ENCODE data around the gene ARHGAP22. TPM values are rescaled to one million over a fixed set of nuclear protein-coding genes. Genes with fewer than 3 reads are reported as not detected.
A peak's percentile ranks its signal among the peaks of the same experiment; 100 is the strongest.

ARHGAP22 gene
- total and polyA plus RNA-seq, 11 donors = 1.1 to 9.5 (median 2.8) TPM

DNA sequence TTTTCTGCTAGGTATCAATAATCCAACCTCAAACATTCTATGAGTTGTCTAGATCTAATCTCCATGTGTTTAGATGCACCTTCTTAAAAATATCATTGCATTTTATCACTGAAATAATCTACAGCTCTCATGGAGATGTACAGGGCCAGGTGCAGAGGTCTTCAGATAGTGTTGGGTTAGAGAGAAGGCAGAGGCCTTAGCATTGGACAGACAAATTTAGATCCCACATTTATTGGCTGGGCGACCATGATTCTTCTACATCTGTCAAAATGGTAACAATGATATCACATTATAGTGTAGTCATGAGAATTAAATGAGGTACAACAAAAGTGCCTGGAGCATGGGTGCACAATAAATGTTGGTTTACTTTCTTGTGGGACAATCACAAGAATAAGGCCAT is 3.1 kb downstream of the ARHGAP22 start:
- no peak overlapping the region for H3K4me3 ChIP-seq
- ATAC-seq (no peak), DNase-seq (no peak)
- WGBS, 4 donors = 92 to 98% (median 96%) methylated on average over 1 of the region's 1 CpG
- peaks cover 0 to 44% (median 11%) of the 10 kb centered on the region in 12 donors for H3K4me1 ChIP-seq
- TF ChIP-seq, protein P1, sequence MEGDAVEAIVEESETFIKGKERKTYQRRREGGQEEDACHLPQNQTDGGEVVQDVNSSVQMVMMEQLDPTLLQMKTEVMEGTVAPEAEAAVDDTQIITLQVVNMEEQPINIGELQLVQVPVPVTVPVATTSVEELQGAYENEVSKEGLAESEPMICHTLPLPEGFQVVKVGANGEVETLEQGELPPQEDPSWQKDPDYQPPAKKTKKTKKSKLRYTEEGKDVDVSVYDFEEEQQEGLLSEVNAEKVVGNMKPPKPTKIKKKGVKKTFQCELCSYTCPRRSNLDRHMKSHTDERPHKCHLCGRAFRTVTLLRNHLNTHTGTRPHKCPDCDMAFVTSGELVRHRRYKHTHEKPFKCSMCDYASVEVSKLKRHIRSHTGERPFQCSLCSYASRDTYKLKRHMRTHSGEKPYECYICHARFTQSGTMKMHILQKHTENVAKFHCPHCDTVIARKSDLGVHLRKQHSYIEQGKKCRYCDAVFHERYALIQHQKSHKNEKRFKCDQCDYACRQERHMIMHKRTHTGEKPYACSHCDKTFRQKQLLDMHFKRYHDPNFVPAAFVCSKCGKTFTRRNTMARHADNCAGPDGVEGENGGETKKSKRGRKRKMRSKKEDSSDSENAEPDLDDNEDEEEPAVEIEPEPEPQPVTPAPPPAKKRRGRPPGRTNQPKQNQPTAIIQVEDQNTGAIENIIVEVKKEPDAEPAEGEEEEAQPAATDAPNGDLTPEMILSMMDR (IDR thresholded peaks at IDR 0.05) = no peak
- no peak for TF ChIP-seq POLR2A (IDR thresholded peaks at IDR 0.05)
- intact Hi-C loops (cut with DNase I) = no loop called here
- no peaks in the 10 kb centered on the region for H3K9me3 ChIP-seq
- peaks cover 0 to 14% (median 0%) of the 10 kb centered on the region in 9 donors for H3K27me3 ChIP-seq
- H3K36me3 ChIP-seq = no peaks in the 10 kb centered on the region
- H3K27ac ChIP-seq = no peak overlapping the region

DNA sequence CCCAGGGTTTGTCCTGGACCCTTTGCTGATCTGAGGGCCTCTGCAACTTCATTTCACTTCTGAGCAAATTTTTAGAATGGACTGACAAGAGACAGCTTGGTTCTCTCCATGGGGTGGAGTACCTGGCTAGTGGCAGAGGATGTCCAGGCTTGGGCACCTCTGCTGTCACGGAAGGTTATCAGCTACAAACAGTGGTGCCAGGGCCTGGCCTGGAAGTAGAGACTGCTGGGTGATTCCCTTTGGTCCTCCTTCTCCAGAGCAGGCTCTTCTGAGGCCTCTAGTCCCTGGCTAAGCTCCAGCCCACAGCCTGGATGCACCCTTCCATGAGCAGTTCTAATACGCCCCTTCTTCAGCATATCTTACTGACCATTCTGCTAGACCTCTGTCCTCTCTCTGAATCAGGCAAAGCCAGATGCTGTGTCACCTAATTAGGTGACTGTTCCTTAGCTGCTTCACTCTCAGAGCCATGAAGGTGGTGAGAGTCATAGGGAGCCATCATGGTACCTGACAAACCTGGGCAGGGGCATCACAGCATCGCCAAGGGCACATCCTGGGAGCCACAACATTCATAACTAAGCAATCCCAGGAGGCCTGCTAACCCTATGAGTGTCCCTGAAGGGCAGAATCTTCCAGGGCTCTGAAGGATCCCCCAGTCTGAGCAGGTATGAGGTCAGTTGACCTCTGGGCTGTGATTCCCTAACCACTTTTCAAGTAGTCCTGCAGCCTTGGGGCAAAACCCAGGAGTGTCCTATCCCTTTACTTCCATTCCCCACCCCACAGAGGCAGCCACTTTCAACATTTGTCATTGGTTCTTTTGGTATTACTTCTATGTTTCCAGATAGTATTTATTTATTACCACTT is 4.0 kb downstream of the ARHGAP22 start:
- H3K27me3 ChIP-seq = peaks cover 0 to 14% (median 0%) of the 10 kb centered on the region in 9 donors
- no peaks in the 10 kb centered on the region for H3K9me3 ChIP-seq
- WGBS, 4 donors = 88 to 97% (median 94%) methylated on average over 3 of the region's 3 CpGs
- no peak overlapping the region for H3K4me3 ChIP-seq
- intact Hi-C loops (cut with DNase I) = no loop called here
- peaks cover 0 to 37% (median 10%) of the 10 kb centered on the region in 12 donors for H3K4me1 ChIP-seq
- no peak overlapping the region for H3K27ac ChIP-seq
- no peak for DNase-seq
- no peaks in the 10 kb centered on the region for H3K36me3 ChIP-seq
- TF ChIP-seq, protein P1 (IDR thresholded peaks at IDR 0.05) = no peak
- TF ChIP-seq POLR2A (IDR thresholded peaks at IDR 0.05) = no peak
- no peak for ATAC-seq

DNA sequence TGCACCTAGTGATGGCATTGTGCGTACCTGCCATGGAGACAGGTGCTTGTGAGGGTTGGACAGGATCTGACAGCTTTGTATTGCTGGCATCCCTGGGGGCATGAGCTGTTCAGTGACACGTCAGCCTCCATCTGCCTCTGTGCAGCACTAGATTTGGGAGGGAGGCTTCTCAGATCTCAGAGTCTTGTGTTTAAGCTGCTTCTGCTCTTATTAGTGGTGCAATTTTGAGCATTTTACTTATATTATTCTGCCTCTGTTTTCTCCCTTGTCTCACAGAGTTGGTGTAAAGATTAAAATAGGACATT is 5.1 kb downstream of the ARHGAP22 start:
- no peaks in the 10 kb centered on the region for H3K9me3 ChIP-seq
- peaks cover 0 to 14% (median 0%) of the 10 kb centered on the region in 9 donors for H3K27me3 ChIP-seq
- no peaks in the 10 kb centered on the region for H3K36me3 ChIP-seq
- no peak overlapping the region for H3K4me3 ChIP-seq
- intact Hi-C loops (cut with DNase I) = no loop called here
- 78 to 93% (median 83%) methylated on average over 2 of the region's 2 CpGs for WGBS, 4 donors
- TF ChIP-seq, protein P1 (IDR thresholded peaks at IDR 0.05) = no peak
- TF ChIP-seq POLR2A (IDR thresholded peaks at IDR 0.05) = no peak
- no peak for DNase-seq
- H3K4me1 ChIP-seq = peaks cover 0 to 32% (median 7%) of the 10 kb centered on the region in 12 donors
- peak in 1 of 4 donors; percentile 7 for ATAC-seq
- no peak overlapping the region for H3K27ac ChIP-seq

DNA sequence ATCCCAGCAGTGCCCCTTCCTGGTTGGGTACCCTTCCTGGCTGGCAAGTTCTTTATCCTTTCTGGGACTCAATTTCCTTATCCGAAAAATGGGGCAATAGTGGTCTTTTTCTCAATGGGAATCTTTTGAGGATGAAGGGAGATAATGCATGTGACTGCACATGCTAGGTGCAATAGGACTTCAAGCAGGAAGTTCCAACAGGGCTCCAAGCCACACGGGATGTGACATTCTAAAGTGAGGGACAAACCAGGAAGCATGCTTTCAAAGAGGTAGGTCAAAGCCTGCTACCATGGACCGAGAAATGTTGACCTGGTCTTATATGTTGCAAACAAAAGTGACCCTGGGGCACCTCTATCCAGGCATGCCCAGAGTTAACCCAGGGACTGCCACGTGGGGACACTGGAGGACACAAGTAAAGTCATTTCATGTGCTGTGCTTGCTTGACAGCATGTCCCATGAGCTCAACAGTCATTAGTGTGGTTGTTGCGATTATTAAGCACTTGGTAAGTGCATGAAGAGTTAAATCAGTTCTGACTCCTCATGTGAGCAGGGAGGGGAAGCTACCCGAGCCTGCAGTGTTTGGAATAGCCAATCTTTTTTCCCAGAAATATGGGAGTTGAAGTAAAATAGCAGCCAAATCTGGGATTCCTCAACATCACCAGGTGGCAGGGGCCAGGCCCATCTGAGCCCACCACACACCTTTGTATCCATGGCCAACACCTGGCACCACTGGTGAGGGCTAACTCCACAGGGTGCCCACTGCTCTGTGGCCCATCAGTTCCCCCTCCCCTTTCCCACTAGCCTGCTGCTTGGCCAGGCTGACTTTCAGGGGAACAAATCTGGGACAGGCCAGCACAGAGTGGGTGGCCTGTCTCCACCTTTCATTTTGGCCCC is 5.7 kb downstream of the ARHGAP22 start:
- no peaks in the 10 kb centered on the region for H3K9me3 ChIP-seq
- peaks cover 0 to 14% (median 0%) of the 10 kb centered on the region in 9 donors for H3K27me3 ChIP-seq
- no peak overlapping the region for H3K27ac ChIP-seq
- no peaks in the 10 kb centered on the region for H3K36me3 ChIP-seq
- WGBS, 4 donors = 72 to 77% (median 74%) methylated on average over 6 of the region's 6 CpGs
- ATAC-seq = no peak
- no peak for DNase-seq
- H3K4me1 ChIP-seq = peaks cover 0 to 26% (median 4%) of the 10 kb centered on the region in 12 donors
- intact Hi-C loops (cut with DNase I) = no loop called here
- TF ChIP-seq POLR2A (IDR thresholded peaks at IDR 0.05) = no peak
- H3K4me3 ChIP-seq = no peak overlapping the region

Measured in heart left ventricle (tissue), 16 donors.